SKM-1 (cell line): Measurements from ENCODE around the gene C1QL2.

Experiments
- DNase-seq: peaks from one replicate; lab custom pipeline; 2025; ENCODE audit not compliant: unreplicated experiment; lab: John Stamatoyannopoulos, UW

C1QL2 gene

DNA sequence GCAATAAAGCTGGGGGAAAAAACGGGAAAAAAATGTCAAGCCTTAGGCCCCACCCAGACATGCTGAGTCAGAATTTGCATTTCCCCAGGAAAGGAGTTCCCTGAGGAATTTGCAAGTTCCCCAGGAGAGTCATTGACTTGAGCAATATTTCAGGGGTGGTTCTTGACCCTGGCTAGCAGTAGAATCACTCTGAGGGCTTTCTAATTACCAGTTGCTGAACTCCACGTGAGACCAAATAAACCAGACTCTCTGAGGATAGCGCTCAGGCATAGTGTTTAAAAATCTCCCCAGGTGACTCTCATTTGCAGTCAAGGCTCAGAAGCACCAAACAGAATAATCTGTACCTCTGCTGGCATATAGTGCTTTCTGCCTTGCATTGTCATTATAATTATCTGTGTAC lies 48.7 kb downstream of the C1QL2 start:
- no peak for DNase-seq

DNA sequence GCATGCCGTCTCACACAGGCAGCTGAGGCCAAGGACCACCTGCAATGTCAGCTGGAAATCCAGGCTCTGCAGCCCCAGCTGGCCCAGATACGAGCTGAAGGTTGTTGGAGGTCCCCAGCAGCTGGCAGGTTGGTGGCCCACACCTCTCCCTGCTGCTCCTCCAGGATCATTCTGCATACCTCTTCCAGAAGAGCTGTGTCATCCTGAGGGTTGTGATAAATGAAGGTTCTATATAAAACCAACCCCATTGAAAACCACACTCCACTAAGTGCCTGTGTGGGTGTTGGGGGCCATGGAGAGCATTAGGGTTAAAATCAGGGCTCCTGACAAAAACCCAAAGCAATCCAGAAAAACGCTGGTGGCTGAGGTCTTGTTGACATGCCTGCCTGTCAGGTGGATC lies 50.4 kb downstream of the C1QL2 start:
- DNase-seq = no peak

DNA sequence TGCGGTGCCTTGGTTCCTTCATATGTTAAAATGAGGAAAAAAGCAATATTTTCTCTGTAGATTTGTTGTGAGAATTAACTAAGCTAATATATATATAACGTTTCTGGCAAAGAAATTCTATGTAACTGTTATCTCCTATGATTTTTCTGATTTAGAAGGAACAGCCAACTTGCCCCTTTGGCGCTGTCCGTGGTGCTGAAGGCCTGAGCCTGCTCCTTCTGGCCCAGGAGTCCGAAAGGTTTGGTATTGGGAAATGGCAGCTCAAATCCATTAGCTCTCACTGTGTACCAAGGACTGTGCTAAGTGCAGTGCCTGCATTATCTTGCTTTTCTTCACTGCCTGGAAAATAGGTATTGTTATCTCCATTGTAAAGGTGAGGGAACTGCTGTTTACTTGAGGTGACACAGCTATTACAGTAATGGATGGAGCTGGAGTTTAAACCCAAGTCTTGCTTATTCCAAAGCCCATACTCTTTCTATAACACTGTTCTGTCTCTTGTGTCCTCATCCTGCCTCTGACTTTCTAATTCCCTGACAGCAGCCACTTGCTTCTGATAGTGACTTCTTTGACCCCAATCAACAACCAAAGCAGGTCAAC lies 52.2 kb downstream of the C1QL2 start:
- no peak for DNase-seq
